ES-I3 (cell line): ENCODE results near the gene HLTF.
A peak's percentile ranks its signal among the peaks of the same experiment; 100 is the strongest.
"Not testable (repeated sequence)": the region's sequence is repeated elsewhere in the genome, so short reads cannot be mapped to it uniquely, and the experiment has no call there.

Experiments used
- H3K36me3 ChIP-seq: 2 replicates; pipeline ENCODE4 v1.6.1; 2013; ENCODE audit warnings: mild to moderate bottlenecking, low read length, control low read depth, moderate library complexity; ENCODE audit not compliant: insufficient read depth
- H3K4me1 ChIP-seq: 2 replicates; pipeline ENCODE4 v1.6.1; 2013; ENCODE audit warnings: mild to moderate bottlenecking, control low read depth, low read length; ENCODE audit not compliant: insufficient read depth
- H3K9ac ChIP-seq: 2 replicates; pipeline ENCODE4 v1.6.1; 2013; ENCODE audit warnings: low read depth, mild to moderate bottlenecking, low read length, moderate library complexity
- H3K9me3 ChIP-seq: 2 replicates; pipeline ENCODE4 v1.6.1; 2013; ENCODE audit warnings: mild to moderate bottlenecking, low read length, moderate library complexity; ENCODE audit not compliant: control insufficient read depth, insufficient read depth

HLTF gene

GRCh38 chr3:149000206-149000745, 86.1 kb downstream of the HLTF start:
- H3K9ac ChIP-seq: no peak overlapping the region
- peaks cover 37% of the 10 kb centered on the region; the same call in 1 of the 2 replicates for H3K4me1 ChIP-seq
- peaks cover 4% of the 10 kb centered on the region; the same call in 1 of the 2 replicates for H3K36me3 ChIP-seq
- no peaks in the 10 kb centered on the region for H3K9me3 ChIP-seq

GRCh38 chr3:148999806-149000205, 86.5 kb downstream of the HLTF start:
- H3K9me3 ChIP-seq: no peaks in the 10 kb centered on the region
- peaks cover 4% of the 10 kb centered on the region; the same call in 1 of the 2 replicates for H3K36me3 ChIP-seq
- peaks cover 35% of the 10 kb centered on the region; the same call in 1 of the 2 replicates for H3K4me1 ChIP-seq
- no peak overlapping the region for H3K9ac ChIP-seq

DNA sequence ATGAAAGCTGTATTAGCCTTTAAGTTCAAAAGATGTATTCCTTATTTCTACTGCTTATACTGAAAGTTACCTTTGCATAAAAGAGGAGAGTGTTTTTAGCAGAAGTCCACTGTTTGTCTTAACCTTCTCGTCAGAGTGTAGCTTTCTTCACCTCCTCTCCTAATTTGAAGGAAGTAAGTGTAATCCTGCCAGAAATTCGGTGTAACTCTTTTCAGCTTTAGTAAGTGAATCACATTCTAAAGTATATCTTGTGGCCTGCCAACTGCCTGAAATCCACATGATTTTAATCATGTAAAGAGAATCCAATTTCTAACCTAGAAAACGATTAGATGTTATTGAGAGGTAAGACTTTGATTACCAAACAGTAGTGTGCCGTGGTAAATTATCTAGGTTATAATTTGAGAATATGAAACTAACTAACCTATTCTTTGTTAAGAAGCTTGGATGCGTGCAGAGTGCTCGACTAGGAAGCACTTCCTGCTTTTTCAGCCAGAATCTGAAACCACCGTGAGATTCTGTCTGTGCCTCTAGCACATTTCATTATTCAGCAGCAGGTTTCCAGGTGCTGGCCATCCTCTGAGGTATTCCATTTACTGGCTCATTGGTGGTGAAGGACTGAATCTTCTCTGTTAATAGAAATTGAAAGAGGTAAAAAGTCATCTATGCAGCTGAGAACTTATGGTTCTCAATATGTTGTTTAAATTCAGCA, 87.5 kb downstream of the HLTF start:
- no peaks in the 10 kb centered on the region for H3K9me3 ChIP-seq
- peaks cover 26% of the 10 kb centered on the region; the same call in 1 of the 2 replicates for H3K4me1 ChIP-seq
- H3K9ac ChIP-seq: no peak overlapping the region
- peaks cover 4% of the 10 kb centered on the region; the same call in 1 of the 2 replicates for H3K36me3 ChIP-seq

DNA sequence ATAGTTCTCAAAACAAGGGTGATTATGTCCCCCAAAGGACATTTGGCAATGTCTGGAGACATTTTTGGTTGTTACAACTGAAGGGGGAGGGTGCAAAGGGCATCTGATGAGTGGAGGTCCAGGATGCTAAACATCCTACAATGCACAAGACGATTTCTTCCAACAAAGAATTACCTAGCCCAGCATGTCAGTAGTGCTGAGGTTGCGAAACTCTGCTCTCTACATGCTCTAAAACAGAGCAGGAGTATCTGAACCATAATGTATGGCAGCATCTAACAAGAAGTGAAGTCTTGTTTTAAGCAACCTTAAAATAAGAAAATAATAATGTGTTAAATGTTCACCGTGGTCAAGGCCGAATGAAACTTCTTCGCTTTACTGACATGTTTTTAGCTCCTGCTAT, 88.0 kb downstream of the HLTF start:
- Histone ChIP-seq H3K4me1 (peaks cover 23% of the 10 kb centered on the region; the same call in 1 of the 2 replicates), H3K9ac (no peak overlapping the region), H3K9me3 (no peaks in the 10 kb centered on the region), H3K36me3 (peaks cover 4% of the 10 kb centered on the region; the same call in 1 of the 2 replicates)

- peaks cover 27% of the 10 kb centered on the region for H3K4me1 ChIP-seq
- H3K36me3 ChIP-seq: peaks cover 4% of the 10 kb centered on the region; the same call in 1 of the 2 replicates
- no peaks in the 10 kb centered on the region for H3K9me3 ChIP-seq
Measured at GRCh38 chr3:148997623-148998022, 88.7 kb downstream of the HLTF start.

GRCh38 chr3:148992635-148993255, 93.6 kb downstream of the HLTF start:
- Histone ChIP-seq H3K9me3 (no peaks in the 10 kb centered on the region), H3K4me1 (peaks cover 13% of the 10 kb centered on the region), H3K9ac (peak overlapping the region; percentile 79; the same call in 1 of the 2 replicates), H3K36me3 (peaks cover 4% of the 10 kb centered on the region; the same call in 1 of the 2 replicates)

More at GRCh38 chr3:148997623-148998022, 88.7 kb downstream of the HLTF start:
- no peak overlapping the region for H3K9ac ChIP-seq

- Histone ChIP-seq H3K9ac (peak overlapping the region; percentile 79), H3K36me3 (peaks cover 4% of the 10 kb centered on the region; the same call in 1 of the 2 replicates), H3K4me1 (peaks cover 13% of the 10 kb centered on the region), H3K9me3 (no peaks in the 10 kb centered on the region)
Measured at GRCh38 chr3:148992027-148992634, 94.2 kb downstream of the HLTF start.

- H3K36me3 ChIP-seq: peaks cover 4% of the 10 kb centered on the region; the same call in 1 of the 2 replicates
- H3K9ac ChIP-seq: peak within 1 kb of the TSS; percentile 79
Measured at GRCh38 chr3:148991219-148992026, 94.9 kb downstream of the HLTF start, which contains the start of gene GYG1. Gene GYG1, plus strand, starts transcription at chr3:148991540. Its CDS starts 101 bp downstream, at chr3:148991641.

DNA sequence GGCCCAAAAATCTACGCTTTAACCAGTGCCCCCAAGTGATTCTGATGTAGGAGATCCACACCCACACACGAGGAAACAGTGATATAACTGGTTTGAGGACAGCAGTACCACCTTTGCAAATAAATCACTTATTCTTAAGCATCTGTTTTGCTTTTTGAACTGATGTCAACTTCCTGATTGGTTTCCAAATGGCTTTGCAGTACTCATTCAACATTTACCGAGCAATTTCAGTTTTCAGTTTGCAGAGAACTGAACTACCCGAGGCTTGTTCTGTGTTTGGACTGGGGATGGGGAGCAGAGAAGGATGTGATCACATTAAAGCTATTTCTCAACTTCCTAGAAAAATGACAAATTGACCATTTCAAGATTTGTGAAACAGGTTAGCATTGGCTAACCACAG, 96.1 kb downstream of the HLTF start:
- Histone ChIP-seq H3K4me1 (peaks cover 13% of the 10 kb centered on the region), H3K36me3 (no peaks in the 10 kb centered on the region), H3K9ac (no peak overlapping the region), H3K9me3 (no peaks in the 10 kb centered on the region)

More at GRCh38 chr3:148991219-148992026, 94.9 kb downstream of the HLTF start, which contains the start of gene GYG1:
- peaks cover 13% of the 10 kb centered on the region for H3K4me1 ChIP-seq
- no peaks in the 10 kb centered on the region for H3K9me3 ChIP-seq

DNA sequence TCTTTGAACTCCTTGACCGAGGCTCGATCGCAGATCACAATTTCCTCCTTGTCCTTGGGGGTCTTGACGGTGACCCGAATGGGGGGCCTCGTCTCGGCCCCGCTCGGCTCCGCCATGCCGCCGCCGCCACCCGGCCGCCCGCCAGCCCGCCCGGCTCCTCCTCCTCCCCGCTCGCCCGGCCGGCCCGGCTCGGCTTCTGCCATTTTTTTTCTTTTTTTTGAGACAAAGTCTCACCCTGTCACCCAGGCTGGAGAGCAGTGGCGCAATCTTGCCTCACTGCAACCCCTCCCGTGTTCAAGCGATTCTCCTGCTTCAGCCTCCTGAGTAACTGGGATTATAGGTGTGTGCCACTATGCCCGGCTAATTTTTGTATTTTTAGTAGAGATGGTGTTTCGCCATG, 98.8 kb downstream of the HLTF start:
- not testable (repeated sequence) for H3K36me3 ChIP-seq, H3K9ac ChIP-seq, H3K9me3 ChIP-seq, H3K4me1 ChIP-seq

DNA sequence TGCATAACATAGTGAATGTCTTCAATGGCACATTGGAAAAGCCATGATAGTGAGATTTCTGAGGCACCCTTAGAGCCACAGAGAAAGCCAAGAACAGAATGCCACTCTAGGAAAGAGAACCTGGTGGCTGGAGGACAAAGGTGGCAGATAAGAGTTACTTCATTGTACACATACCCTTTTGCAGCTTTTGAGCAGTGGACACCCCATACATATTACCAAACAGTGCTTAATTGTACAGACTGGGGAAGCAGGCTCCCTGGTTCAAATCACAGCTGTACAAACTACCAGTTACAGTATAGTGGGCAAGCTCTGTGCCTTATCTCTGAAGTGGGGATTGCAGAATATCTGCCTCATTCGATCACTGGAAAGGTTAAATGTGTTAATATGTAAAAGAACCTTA, 105.1 kb downstream of the HLTF start:
- Histone ChIP-seq H3K9me3 (no peaks in the 10 kb centered on the region), H3K36me3 (no peaks in the 10 kb centered on the region), H3K9ac (no peak overlapping the region), H3K4me1 (no peaks in the 10 kb centered on the region)
